GM23338 (cell line): ENCODE measurements around the gene FAM76A. TPM values are rescaled to one million over a fixed set of nuclear protein-coding genes. Genes with fewer than 3 reads are reported as not detected.

Experiments
- ATAC-seq: fragments of 200-7000 bp; cut with Tn5 transposase; 3 replicates; pipeline ENCODE4 v1.9.1; 2020
- DNase-seq: peaks from one replicate; pipeline ENCODE4 v3.0.0-alpha.2; 2015; ENCODE audit warnings: low spot score
- H2AFZ ChIP-seq: fragments of 200-600 bp; sonication (generic); 2 replicates; pipeline ENCODE4 v1.8.0; 2016; ENCODE audit warnings: antibody characterized with exemption, mild to moderate bottlenecking, moderate library complexity
- H3F3A ChIP-seq: fragments of 200-600 bp; sonication (generic); replicated peaks from 2 replicates; pipeline ENCODE4 v1.8.0; 2017; ENCODE audit warnings: antibody characterized with exemption, mixed run types, low read depth
- H3K27ac ChIP-seq: fragments of 200-600 bp; sonication (generic); 2 replicates; pipeline ENCODE4 v1.6.1; 2016; ENCODE audit warnings: low read depth
- H3K27me3 ChIP-seq: fragments of 200-600 bp; sonication (generic); 2 replicates; pipeline ENCODE4 v1.8.0; 2016; ENCODE audit warnings: mild to moderate bottlenecking, mixed run types, moderate library complexity; ENCODE audit not compliant: insufficient read depth
- H3K36me3 ChIP-seq: fragments of 200-600 bp; sonication (generic); 2 replicates; pipeline ENCODE4 v1.8.0; 2016; ENCODE audit warnings: mild to moderate bottlenecking; ENCODE audit not compliant: insufficient read depth
- H3K4me1 ChIP-seq: fragments of 200-600 bp; sonication (generic); 2 replicates; pipeline ENCODE4 v1.8.0; 2016; ENCODE audit warnings: mild to moderate bottlenecking, moderate library complexity; ENCODE audit not compliant: insufficient read depth
- H3K4me2 ChIP-seq: fragments of 200-600 bp; sonication (generic); 2 replicates; pipeline ENCODE4 v1.7.1; 2017; ENCODE audit warnings: mixed run types
- H3K4me3 ChIP-seq: fragments of 200-600 bp; sonication (generic); 2 replicates; pipeline ENCODE4 v1.6.1; 2016; ENCODE audit warnings: mixed run types
- H3K79me2 ChIP-seq: fragments of 200-600 bp; sonication (generic); replicated peaks from 2 replicates; pipeline ENCODE4 v1.8.0; 2017; ENCODE audit warnings: mild to moderate bottlenecking; ENCODE audit not compliant: insufficient read depth
- H3K9me2 ChIP-seq: fragments of 200-600 bp; sonication (generic); 2 replicates; pipeline ENCODE4 v1.8.0; 2017; ENCODE audit not compliant: insufficient read depth
- H4K20me1 ChIP-seq: fragments of 200-600 bp; sonication (generic); replicated peaks from 2 replicates; pipeline ENCODE4 v1.8.0; 2017; ENCODE audit warnings: mild to moderate bottlenecking; ENCODE audit not compliant: insufficient read depth
- H3K27ac Mint-ChIP-seq: 2 replicates; pipeline ENCODE4 v1.8.0; 2020; ENCODE audit warnings: inconsistent platforms, mild to moderate bottlenecking, moderate library complexity, mixed read lengths
- H3K27me3 Mint-ChIP-seq: 3 replicates; pipeline ENCODE4 v1.8.0; 2022; ENCODE audit warnings: low read depth, mild to moderate bottlenecking, moderate library complexity, mixed read lengths, inconsistent platforms; ENCODE audit not compliant: insufficient read depth, poor library complexity
- H3K36me3 Mint-ChIP-seq: 3 replicates; pipeline ENCODE4 v1.8.0; 2021; ENCODE audit warnings: low read depth, mild to moderate bottlenecking, inconsistent platforms, moderate library complexity, mixed read lengths
- H3K4me1 Mint-ChIP-seq: 3 replicates; pipeline ENCODE4 v1.8.0; 2020; ENCODE audit warnings: mild to moderate bottlenecking, inconsistent platforms, mixed read lengths
- H3K4me3 Mint-ChIP-seq: 3 replicates; pipeline ENCODE4 v1.8.0; 2021; ENCODE audit warnings: moderate library complexity, mild to moderate bottlenecking, inconsistent platforms, mixed read lengths
- H3K9me3 Mint-ChIP-seq: 3 replicates; pipeline ENCODE4 v1.8.0; 2020; ENCODE audit warnings: moderate library complexity, mild to moderate bottlenecking, inconsistent platforms, mixed read lengths
- CREB1 ChIP-seq: fragments of 250-450 bp; sonication (Bioruptor Pico); IDR thresholded peaks from 2 replicates; pipeline ENCODE4 v1.5.0; 2020; ENCODE audit warnings: low read depth, mild to moderate bottlenecking, moderate library complexity
- CTCF ChIP-seq, 2 experiments: fragments of 200-600 bp in 1 of 2; sonication (generic) in 1 of 2; conservative IDR thresholded peaks; 2 replicates each; pipeline versions ENCODE4 v1.5.1 to v1.6.1; 2016 to 2017; ENCODE audit warnings: antibody characterized with exemption in 2 of 2, low read depth in 2 of 2, mild to moderate bottlenecking in 2 of 2, moderate library complexity in 1 of 2
- EZH2 ChIP-seq: fragments of 200-600 bp; sonication (generic); IDR thresholded peaks from one replicate; pipeline ENCODE4 v1.8.0; 2017; ENCODE audit warnings: antibody characterized with exemption, mild to moderate bottlenecking, low read depth; ENCODE audit not compliant: unreplicated experiment
- EZH2phosphoT487 ChIP-seq: fragments of 200-600 bp; sonication (generic); IDR thresholded peaks from one replicate; pipeline ENCODE4 v1.8.1; 2018; ENCODE audit warnings: antibody characterized with exemption; ENCODE audit not compliant: unreplicated experiment
- JUNB ChIP-seq: IDR thresholded peaks from one replicate; pipeline ENCODE4 v1.6.1; 2016; ENCODE audit warnings: antibody characterized with exemption; ENCODE audit not compliant: unreplicated experiment
- NANOG ChIP-seq: IDR thresholded peaks from 2 replicates; pipeline ENCODE4 v1.6.1; 2016; ENCODE audit warnings: antibody characterized with exemption, borderline replicate concordance
- POLR2AphosphoS5 ChIP-seq: IDR thresholded peaks from 2 replicates; pipeline ENCODE4 v1.6.1; 2016; ENCODE audit warnings: antibody characterized with exemption, low read depth
- STAT1 ChIP-seq: IDR thresholded peaks from one replicate; pipeline ENCODE4 v1.6.1; 2016; ENCODE audit warnings: antibody characterized with exemption; ENCODE audit not compliant: unreplicated experiment
- ZNF114 ChIP-seq: fragments of 250-450 bp; sonication (Bioruptor Pico); IDR thresholded peaks from 2 replicates; pipeline ENCODE4 v1.5.0; 2020; ENCODE audit warnings: mild to moderate bottlenecking, moderate library complexity
- ZNF331 ChIP-seq: fragments of 250-450 bp; sonication (Bioruptor Pico); IDR thresholded peaks from 2 replicates; pipeline ENCODE4 v1.5.0; 2020; ENCODE audit warnings: low read depth, mild to moderate bottlenecking, moderate library complexity
- polyA plus RNA-seq: library from polyadenylated mRNA; unstranded; fragments of >200 nt; fragmentation: Nextera tagmentation; extraction: Ambion mirVana; gene quantifications from 2 replicates; pipeline ENCODE4 v1.2.1, GENCODE V29; 2016
- total RNA-seq: library from RNA; depleted of rRNA; stranded (reverse); fragments of >200 nt; shearing (Covaris generic); gene quantifications from 2 replicates; pipeline ENCODE4 v1.2.3, GENCODE V29; 2014
- TF ChIP-seq, protein P1 (sequence below): fragments of 250-450 bp; sonication (Bioruptor Pico); IDR thresholded peaks from 2 replicates; pipeline ENCODE4 v1.5.0; 2020; ENCODE audit warnings: mild to moderate bottlenecking, moderate library complexity

Gene FAM76A
- total and polyA plus RNA-seq, 2 experiments from 2014 or later, result 12.5 to 13.8 TPM

DNA sequence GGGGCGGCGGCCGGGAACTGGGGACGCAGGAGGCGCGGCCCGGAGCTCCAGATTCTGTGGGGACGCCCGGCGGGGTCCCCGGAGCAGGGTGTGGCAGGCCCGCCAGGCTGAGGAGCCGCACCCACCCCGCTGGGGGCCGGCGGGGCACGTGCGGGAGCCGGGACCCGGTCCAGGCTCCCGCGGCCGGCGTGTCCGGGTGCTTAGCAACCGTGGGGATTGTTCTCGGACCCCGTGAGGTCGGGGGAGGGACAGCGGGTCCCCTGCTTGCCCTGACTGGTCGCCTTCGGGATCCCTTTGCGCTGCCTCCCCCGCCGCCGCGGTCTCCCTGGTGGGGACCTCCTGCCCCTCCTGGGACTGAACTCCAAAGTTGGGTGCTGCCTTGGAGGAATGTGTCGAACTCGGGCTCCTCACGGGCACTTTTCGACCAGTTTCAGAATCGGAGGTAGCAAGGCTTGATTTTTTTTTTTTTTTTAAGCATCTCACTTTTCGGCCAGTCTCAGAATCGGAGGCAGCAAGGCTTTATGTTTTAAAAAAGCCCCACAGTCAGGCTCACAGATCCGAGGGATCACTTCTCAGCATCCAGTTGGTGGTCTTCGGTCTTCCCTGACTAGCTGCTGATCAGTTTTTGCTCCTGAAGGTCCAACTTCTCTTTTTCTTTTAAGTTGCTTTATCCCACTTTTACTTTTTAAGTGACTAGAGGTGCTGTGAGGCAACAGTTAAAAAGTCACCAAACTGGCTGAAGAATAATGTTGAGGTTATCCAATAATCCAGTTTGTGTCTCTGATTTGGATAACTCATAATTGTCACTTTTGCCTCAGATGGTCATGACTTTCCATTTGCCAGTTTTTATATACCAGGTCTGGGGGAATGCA is 648 bp downstream of the FAM76A start:
- no peaks in the 10 kb centered on the region for H3K9me2 ChIP-seq
- peak; percentile 67 for DNase-seq
- peaks cover 12% of the 10 kb centered on the region for H3K27me3 Mint-ChIP-seq
- peaks cover 17% of the 10 kb centered on the region; the same call in 1 of the 2 replicates for H3K4me1 ChIP-seq
- no peaks in the 10 kb centered on the region for H3K27me3 ChIP-seq
- H3K4me1 Mint-ChIP-seq, result peaks cover 10% of the 10 kb centered on the region
- no peaks in the 10 kb centered on the region for H4K20me1 ChIP-seq
- peak overlapping the region; percentile 94 for H3K4me3 ChIP-seq
- ATAC-seq, result peak; percentile 37
- peaks cover 3% of the 10 kb centered on the region; the same call in 1 of the 3 replicates for H3K36me3 Mint-ChIP-seq
- H3K79me2 ChIP-seq, result 0 out of 2 replicates have a peak, but pooled peaks cover 6% of the 10 kb centered on the region
- H3K9me3 Mint-ChIP-seq, result no peaks in the 10 kb centered on the region
- H3K4me3 Mint-ChIP-seq, result peak overlapping the region; percentile 83
- peak overlapping the region; percentile 86 for H3K27ac ChIP-seq
- TF ChIP-seq CREB1 (CRISPR knock-in tag), result no peak
- TF ChIP-seq NANOG, result no peak
- TF ChIP-seq POLR2AphosphoS5, result no peak
- TF ChIP-seq, protein P1, sequence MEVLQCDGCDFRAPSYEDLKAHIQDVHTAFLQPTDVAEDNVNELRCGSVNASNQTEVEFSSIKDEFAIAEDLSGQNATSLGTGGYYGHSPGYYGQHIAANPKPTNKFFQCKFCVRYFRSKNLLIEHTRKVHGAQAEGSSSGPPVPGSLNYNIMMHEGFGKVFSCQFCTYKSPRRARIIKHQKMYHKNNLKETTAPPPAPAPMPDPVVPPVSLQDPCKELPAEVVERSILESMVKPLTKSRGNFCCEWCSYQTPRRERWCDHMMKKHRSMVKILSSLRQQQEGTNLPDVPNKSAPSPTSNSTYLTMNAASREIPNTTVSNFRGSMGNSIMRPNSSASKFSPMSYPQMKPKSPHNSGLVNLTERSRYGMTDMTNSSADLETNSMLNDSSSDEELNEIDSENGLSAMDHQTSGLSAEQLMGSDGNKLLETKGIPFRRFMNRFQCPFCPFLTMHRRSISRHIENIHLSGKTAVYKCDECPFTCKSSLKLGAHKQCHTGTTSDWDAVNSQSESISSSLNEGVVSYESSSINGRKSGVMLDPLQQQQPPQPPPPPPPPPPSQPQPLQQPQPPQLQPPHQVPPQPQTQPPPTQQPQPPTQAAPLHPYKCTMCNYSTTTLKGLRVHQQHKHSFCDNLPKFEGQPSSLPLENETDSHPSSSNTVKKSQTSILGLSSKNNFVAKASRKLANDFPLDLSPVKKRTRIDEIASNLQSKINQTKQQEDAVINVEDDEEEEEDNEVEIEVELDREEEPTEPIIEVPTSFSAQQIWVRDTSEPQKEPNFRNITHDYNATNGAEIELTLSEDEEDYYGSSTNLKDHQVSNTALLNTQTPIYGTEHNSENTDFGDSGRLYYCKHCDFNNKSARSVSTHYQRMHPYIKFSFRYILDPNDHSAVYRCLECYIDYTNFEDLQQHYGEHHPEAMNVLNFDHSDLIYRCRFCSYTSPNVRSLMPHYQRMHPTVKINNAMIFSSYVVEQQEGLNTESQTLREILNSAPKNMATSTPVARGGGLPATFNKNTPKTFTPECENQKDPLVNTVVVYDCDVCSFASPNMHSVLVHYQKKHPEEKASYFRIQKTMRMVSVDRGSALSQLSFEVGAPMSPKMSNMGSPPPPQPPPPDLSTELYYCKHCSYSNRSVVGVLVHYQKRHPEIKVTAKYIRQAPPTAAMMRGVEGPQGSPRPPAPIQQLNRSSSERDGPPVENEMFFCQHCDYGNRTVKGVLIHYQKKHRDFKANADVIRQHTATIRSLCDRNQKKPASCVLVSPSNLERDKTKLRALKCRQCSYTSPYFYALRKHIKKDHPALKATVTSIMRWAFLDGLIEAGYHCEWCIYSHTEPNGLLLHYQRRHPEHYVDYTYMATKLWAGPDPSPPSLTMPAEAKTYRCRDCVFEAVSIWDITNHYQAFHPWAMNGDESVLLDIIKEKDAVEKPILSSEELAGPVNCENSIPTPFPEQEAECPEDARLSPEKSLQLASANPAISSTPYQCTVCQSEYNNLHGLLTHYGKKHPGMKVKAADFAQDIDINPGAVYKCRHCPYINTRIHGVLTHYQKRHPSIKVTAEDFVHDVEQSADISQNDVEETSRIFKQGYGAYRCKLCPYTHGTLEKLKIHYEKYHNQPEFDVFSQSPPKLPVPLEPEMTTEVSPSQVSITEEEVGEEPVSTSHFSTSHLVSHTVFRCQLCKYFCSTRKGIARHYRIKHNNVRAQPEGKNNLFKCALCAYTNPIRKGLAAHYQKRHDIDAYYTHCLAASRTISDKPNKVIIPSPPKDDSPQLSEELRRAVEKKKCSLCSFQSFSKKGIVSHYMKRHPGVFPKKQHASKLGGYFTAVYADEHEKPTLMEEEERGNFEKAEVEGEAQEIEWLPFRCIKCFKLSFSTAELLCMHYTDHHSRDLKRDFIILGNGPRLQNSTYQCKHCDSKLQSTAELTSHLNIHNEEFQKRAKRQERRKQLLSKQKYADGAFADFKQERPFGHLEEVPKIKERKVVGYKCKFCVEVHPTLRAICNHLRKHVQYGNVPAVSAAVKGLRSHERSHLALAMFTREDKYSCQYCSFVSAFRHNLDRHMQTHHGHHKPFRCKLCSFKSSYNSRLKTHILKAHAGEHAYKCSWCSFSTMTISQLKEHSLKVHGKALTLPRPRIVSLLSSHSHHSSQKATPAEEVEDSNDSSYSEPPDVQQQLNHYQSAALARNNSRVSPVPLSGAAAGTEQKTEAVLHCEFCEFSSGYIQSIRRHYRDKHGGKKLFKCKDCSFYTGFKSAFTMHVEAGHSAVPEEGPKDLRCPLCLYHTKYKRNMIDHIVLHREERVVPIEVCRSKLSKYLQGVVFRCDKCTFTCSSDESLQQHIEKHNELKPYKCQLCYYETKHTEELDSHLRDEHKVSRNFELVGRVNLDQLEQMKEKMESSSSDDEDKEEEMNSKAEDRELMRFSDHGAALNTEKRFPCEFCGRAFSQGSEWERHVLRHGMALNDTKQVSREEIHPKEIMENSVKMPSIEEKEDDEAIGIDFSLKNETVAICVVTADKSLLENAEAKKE (CRISPR knock-in tag), result no peak
- TF ChIP-seq ZNF114, result no peak
- no peak for TF ChIP-seq JUNB
- no peak for TF ChIP-seq CTCF (conservative IDR thresholded peaks at IDR 0.05; ENCODE audit: low read depth in 2 of 2)
- no peak for TF ChIP-seq EZH2
- no peak for TF ChIP-seq STAT1
- no peak for TF ChIP-seq ZNF331 (CRISPR knock-in tag)
- no peak for TF ChIP-seq EZH2phosphoT487
- no peak overlapping the region for H3K27ac Mint-ChIP-seq
- peaks cover 16% of the 10 kb centered on the region; the same call in 1 of the 2 replicates for H3F3A ChIP-seq
- H3K4me2 ChIP-seq, result peak overlapping the region; percentile 93
- peak overlapping the region; percentile 97 for H2AFZ ChIP-seq
- no peaks in the 10 kb centered on the region for H3K36me3 ChIP-seq
